HG03432 (cell line): ENCODE measurements around the gene DNASE2.

Experiments used
- ATAC-seq: cut with Tn5 transposase; IDR thresholded peaks from one replicate; pipeline ENCODE4 v1.9.1; 2021; ENCODE audit warnings: mild to moderate bottlenecking, moderate library complexity; ENCODE audit not compliant: unreplicated experiment

The DNASE2 gene

DNA sequence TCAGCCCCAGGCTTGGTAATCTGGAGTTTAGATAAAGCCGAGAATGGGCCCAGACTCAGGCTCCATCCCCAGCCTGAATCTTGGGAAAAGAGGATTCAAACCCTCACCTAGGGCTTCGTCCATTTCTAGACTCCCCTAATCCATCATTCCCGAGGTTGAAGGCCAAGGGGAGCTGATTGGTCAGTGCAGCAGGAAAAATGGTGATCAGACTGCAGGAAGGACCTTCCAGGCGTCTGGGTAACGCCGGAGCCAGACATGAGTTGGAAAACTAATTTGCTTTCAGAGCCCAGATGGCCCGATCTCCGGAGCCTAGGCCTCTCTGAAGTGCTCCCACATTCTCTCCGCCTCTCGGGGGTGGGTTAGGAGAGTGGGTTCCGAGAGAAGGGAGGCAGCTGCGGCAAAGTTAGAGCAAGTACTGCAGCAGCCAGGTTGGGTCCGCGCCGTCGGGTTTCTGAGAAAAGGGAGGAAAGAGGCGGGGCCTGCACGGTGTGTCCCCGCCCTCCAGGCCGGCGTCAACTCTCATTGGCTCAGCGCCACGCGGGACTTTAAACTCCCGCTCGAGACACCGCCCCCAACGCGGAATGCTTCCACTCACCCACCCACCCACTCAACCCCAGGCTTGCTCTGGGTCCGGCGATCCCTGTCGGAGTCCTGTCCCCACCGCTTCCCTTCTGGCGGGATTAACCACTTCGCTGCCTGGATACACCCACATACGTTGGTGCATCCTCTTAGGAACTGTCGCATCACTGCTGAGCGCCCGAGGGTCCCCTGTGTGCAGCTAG is 46.1 kb downstream of the DNASE2 start:
- ATAC-seq: no peak

DNA sequence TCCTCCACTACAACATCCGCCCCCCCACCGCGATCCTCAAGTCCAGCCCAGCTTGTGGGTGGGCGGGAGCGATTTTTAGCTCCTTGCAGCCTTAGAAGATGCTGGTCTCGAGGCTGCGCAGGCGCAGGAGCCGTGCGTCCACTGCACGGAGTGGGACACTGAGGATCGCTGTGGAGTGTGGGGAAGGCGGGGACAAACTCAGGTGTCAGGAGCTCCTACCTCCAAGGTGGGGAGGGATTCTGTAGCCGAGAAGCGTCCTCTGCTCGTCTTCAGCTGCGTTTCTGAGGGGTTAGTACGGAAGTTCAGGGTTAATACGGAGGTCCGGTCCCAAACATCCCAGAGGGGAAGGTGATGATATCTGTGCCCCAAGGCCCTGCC is 46.7 kb downstream of the DNASE2 start, which contains the start of gene RTBDN:
RTBDN (minus strand) TSS at position 14 of the 378 bp plus-strand sequence. CDS start 4,600 bp downstream, outside the sequence.
- ATAC-seq: no peak

DNA sequence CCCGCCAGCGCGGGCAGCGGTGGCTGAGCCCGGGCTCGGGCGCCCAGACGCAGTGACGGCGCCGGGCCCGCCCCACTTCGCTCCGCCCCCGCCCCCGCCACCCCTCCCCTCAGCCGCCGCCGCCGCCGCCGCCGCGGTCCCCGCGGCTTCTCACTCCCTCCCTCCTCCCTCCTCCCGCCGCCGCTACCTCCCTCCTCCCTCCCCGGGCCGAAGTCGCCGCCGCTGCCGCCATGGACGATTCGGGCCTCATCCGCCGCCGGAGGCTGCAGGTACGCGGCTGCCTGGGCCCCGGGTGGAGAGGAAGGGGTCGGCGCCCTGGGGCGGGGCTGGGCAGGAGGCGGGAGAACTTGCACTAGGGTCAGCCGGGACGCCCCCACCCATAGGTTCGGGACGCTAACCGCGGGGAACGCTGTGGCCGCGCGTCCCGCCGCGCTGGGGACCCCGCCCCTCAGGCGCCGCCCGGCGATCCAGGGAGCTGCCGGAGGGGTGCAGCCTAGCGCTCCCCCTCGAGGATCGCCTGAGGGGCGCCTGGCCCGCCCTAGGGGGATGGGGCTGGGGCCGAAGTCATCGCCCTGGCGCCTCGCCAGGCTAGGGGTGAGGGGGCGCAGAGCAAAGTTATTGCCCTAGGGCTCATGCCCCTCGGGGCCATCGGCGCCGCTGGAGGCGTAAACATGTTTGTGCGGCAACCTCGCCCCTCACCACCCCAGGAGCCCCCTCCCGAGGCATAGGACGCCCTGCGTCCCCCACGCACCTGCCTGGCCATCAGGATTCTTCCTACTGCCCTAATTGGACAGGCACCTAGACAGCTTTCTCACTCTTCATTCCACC is 47.3 kb downstream of the DNASE2 start:
- no peak for ATAC-seq

DNA sequence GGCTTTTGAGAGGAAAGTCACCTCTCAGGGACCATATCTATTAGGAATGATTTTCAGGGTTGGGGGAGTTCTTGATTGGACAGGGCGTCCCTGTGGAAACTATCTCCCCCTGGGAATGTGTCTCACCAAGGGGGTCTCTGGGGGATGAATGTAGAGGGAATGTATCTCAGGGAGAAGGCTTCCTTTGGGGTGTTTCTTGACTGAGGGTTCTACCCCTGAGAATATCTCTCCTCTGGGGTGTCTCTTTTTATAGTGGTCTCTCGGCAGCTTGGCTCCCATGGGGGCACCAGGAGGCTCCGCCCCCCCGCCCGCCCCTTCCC is 47.9 kb downstream of the DNASE2 start:
- ATAC-seq: no peak

DNA sequence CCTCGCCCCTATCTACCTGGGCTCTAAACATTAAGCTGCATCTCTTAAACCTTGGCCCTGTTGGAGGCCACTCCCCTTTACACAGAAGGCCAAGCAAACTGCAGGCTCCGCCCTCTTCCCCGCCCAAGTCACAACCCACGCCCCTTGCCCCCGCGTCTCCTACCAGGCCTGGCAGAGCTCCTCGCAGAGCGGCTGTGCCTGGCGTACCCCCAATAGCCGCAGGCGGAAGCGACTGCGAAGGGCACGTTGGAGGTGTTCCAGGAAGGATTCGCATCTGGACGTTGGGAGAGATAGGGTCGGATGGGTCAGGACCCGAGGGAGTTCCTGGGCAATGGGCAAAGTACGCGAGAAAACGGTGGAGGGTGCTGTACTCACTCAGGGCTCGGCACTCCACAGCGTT is 52.8 kb downstream of the DNASE2 start:
- ATAC-seq: no peak

DNA sequence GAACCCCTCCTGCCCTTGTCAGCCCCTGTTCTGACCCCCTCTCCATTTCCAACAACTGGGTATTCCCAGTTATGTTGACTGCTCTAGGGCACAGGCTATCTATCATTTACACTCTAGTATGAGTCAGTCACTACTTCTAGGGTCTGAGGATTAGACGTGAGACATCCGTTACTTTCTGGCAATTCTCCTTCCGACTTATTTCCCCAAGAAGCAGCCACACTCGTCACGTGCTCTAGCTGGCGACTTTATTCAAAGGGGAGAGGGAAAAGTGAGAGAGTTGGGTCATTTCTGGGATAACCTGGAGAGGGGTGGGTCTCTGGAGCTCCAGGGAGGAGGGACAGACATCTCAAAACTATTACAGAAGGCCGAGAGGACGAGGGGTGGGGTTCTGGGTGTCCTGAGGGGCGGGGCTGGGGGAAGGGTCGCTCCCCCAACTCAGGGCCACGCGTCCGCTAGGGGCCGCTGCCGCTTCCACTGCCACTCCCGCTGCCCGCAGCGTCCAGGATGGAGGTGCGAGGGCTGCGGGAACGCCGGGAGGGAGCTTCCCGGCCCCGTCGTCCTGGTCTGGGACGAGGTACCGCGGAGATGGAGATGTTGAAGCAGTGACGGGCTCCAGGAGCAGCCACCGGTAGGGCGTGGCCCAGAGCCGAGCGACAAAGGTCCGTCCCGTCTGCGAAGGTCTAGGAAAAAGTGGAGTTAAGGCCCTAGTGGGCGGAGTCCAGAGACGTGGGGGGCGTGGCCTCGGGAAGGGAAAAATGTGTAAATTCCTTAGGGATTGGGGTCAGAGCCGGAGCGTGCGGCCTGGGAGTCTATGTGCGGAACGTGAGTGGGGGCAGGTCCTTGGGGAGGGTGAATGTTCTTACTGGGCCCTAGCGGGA is 55.8 kb downstream of the DNASE2 start:
- ATAC-seq: no peak
